Stimulated activated CD8-positive, alpha-beta memory T cell treated with anti-CD3 and anti-CD28 coated beads, Interleukin-12 subunit alpha, Interleukin-12 subunit beta, amount 100 ng/mL, for 24 hours (primary cell): ENCODE results near the gene ATG3.
"Not testable (repeated sequence)": the region's sequence is repeated elsewhere in the genome, so short reads cannot be mapped to it uniquely, and the experiment has no call there.

Source experiments
- DNase-seq: peaks from one replicate; pipeline ENCODE4 v3.0.0-alpha.2; 2020; ENCODE audit errors: extremely low read depth

Gene ATG3

GRCh38 chr3:112560721-112561483, 860 bp downstream of the ATG3 start:
- DNase-seq: no peak

GRCh38 chr3:112560307-112560706, 1.5 kb downstream of the ATG3 start:
- no peak for DNase-seq

DNA sequence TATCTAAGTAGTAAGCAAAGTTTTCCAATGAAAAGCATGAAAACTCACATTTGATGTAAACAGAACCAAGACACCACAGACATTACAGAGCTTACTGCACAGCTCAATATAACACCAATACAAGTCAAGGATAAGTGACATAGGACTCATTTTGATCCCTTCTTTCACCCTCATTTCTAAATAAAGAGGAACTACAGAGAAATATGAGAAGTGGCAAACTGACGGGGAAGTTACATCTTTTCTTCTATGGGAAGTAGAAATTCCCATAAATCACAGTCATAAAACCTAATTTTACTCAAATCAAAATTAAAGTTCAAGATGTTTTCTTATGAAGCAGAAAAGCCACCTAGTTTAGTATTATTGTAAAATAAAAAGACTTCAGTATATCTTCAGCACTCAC, 3.8 kb downstream of the ATG3 start:
- no peak for DNase-seq

DNA sequence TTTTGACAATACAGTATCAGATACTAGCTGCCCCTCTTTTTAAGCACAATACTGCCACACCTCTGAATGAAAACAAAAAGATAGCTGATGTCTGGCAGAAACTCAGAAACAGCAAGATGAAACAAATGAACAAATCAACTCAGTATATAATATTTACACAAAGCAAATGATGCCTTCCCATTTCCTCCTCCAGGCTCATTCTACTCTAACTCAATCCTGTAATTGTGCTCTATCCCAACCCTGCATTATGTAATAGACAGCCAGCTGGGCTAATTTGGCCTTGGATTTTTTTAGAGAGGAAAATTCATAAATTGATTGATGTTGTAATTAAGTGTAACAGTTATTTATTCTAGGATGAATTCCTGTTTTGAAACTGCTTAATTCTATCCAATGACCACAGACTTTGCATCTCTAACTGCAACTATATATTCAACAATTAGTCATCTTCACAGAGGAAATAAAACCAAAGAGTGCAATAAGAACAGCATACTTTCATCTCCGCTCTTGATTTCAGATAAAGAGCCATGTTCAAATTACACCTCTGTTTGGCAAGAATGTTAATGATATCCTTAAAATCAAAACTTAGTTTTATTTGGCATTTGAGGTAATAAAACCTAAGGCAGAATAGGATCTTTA, 6.1 kb downstream of the ATG3 start:
- no peak for DNase-seq

- DNase-seq: no peak
These were observed 10.9 kb downstream of the ATG3 start for GRCh38 chr3:112550859-112551258.

DNA sequence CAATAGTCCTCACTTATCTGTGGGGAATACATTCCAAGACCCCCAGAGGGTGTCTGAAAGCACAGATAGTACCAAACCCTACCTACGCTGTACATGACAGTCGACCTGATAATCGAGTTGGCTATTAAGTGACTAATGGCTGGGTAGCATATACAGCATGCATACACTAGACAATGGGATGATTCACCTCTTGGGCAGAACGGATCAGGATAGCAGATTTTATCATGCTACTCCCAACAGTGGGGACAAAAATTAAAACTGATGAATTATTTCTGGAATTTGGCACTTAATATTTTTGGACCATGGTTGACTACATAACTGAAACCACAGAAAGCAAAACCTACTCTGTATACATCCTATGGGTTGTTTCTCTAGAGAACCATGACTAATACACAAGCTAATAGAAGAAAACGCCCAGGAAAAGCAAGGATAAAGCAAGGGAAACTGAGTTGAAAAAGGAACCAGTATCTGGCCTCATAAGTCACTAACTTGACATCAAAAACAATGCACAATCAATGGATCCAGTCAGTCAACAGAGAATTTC, 15.5 kb downstream of the ATG3 start:
- no peak for DNase-seq

- no peak for DNase-seq
These were observed 21.7 kb downstream of the ATG3 start for GRCh38 chr3:112539825-112540650.

DNA sequence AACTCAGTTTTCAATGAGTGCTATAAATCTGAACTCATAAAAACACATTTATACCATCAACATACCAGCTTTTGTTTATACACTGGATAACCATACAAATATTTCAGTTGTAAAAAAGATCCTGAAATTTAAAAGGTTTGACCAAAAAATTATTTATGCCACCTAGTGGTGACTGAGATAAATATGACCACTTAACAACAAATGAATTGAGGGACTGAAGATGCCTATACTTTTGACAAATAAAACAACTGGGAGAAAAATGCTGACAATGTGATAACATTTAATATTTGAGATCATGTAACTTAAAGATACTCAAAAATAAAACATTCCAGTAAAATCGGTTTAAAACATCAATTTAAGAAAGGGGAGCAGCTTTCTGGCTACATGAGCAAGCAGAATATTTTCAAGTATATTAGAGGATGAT, 30.4 kb downstream of the ATG3 start:
- no peak for DNase-seq

DNA sequence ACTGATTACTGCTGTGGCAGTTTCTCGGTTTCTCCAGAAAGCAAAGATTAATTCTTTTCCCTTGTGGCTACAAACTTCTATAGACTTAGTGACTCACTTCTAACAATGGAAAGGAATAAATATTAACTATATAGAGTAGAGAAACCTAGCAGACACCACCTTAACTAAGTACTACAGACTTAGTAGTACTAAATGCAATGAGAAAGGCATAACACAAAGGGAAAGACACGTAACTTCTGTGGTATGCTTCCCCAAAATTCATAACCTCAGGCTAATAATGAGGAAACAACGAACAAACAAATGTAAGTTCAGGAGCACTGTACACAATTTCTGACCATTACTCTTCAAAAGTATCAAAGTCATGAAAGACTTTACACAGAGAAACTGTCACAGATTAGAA, 31.2 kb downstream of the ATG3 start:
- DNase-seq: no peak

- DNase-seq: not testable (repeated sequence)
These were observed 37.6 kb downstream of the ATG3 start for GRCh38 chr3:112524127-112524526.

GRCh38 chr3:112519424-112520001, 42.2 kb downstream of the ATG3 start:
- DNase-seq: no peak

DNA sequence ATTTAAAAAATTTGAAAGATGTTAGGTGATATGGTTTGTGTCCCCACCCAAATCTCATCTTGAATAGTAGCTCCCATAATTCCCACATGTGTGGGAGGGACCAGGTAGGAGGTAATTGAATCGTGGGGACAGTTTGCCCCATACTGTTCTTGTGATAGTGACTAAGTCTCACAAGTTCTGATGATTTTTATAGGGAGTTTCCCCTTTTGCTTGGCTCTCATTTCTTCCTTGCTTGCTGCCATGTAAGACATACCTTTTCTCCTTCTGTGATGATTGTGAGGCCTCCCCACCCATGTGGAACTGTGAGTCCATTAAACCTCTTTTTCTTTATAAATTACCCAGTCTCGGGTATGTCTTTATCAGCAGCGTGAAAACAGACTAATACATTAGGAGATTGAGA, 42.8 kb downstream of the ATG3 start:
- not testable (repeated sequence) for DNase-seq

- DNase-seq: no peak
These were observed 47.1 kb downstream of the ATG3 start for GRCh38 chr3:112514527-112515128.

DNA sequence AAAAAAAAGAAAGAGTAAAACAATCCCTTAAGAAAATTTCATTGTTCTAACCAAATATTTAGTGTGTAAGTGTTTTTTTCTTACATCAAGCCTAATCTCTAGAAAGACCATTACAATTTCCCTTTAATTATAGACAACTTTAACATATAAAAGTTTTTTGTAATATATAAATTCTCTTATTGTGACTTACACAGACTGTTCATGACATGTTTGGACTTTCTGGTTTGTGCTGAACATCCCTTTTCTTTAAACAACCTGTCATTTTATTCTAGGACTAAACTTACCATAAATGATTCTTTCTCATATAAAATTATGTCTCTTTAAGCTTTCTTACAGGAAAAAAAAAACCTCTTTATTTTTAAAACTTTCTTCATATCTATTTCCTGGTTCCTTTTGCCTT, 49.4 kb downstream of the ATG3 start:
- no peak for DNase-seq

- DNase-seq: no peak
These were observed 52.9 kb downstream of the ATG3 start for GRCh38 chr3:112508860-112509259.

- no peak for DNase-seq
These were observed 53.5 kb downstream of the ATG3 start for GRCh38 chr3:112508261-112508660.

DNA sequence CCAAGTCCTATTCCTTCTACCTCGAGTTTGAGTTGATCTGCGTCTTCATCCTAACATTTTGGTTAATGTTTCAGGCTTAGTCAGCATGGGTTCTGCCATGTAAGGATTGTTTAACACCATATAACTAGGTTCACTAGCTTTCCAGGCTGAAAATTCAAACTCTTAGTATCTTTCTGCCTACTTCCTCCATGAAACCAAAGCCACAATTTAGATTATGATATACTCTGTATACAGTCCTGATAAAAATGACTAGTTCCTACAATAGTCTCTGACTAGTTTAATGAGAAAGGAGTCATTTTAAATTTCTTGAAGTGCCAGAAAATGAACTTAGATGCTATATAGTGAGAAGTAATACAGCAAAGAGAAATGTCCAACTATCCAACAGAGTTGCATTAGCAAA, 55.9 kb downstream of the ATG3 start:
- no peak for DNase-seq

DNA sequence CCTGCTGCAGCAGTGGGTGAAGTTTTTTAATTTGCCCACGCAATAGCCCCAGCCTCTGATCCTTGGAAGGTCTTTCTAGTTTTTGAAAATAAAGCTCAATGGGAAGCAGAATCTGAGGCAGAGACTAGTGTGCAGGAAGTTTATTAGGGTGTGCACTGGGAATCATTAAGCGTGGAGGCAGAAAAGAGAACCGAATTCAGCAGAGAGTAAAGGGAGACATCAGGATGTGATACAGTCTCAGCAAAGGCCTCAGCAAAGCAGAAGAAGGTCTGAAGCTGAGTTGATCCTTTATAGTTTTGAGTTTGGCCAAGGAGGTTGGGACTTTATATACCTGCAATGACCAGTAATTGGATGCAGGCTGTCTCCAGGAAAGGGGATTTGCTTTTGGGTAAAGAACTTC, 57.6 kb downstream of the ATG3 start:
- no peak for DNase-seq

DNA sequence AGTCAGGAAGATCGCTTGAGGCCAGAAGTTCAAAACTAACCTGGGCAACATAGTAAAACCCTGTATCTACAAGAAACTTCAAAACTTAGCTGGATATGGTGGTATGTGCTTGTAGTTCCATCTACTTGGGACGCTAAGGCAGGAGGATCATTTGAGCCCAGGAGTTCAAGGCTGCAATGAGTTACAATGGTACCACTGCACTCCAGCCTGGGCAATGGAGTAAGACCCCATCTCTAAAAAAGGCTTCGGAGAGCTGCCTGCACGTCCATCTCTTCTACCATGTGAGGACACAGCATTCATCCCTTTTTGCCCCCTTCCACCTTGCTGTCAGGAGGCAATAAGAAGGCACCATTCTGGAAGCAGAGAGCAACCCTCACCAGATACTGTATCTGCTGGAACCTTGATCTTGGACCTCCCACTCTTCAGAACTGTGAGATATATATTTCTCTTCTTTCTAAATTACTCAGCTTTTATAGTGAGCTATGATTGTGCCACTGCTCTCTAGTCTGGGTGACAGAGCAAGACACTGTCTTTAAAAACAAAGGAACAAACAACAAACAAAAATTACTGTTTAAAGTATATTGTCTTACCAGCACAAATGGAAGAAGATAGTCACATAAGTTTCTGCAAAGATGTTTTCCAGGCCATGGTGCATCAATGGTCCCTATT, 58.3 kb downstream of the ATG3 start:
- DNase-seq: no peak

- DNase-seq: no peak
These were observed 61.1 kb downstream of the ATG3 start for GRCh38 chr3:112500621-112501020.
